Fibroblast of villous mesenchyme (primary cell): Measurements from ENCODE around the gene DIP2A. TPM values are rescaled to one million over a fixed set of nuclear protein-coding genes. Genes with fewer than 3 reads are reported as not detected.

Experiments used
- DNase-seq: peaks from one replicate; pipeline ENCODE4 v3.0.0-alpha.2; 2010; ENCODE audit warnings: low read depth
- H3K4me3 ChIP-seq: 2 replicates; pipeline ENCODE4 v1.5.1; 2011; ENCODE audit warnings: low read depth, mild to moderate bottlenecking, low read length
- total RNA-seq: library from RNA; depleted of rRNA; stranded (reverse); fragments of >200 nt; gene quantifications from 2 replicates; pipeline ENCODE4 v1.2.3, GENCODE V29; 2012
- TF ChIP-seq, protein P1 (sequence below): IDR thresholded peaks from 2 replicates; pipeline ENCODE4 v1.5.1; 2012; ENCODE audit warnings: low read depth, mild to moderate bottlenecking, low read length; ENCODE audit not compliant: insufficient read depth

DIP2A gene
- total RNA-seq, 1 donor, result 32.0 TPM

DNA sequence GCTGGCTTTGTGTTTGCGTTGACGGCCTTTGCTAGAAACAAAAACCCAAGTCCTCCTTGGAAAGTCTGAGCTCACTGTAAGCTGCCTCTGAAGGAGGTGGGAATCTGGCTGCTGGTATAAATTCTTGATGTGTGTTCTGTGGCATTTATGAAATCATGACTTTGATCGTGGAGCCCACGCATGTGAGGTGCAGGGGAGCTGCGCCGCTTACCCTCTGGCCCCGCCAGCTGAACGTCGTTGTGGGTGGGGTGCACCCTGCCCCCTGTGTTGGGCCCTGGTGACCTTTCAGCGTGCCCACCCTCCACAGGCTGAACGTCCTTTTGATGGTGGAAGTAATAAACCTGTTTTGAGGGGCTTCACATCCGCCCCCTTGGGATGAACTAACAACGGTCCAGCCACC lies 21.2 kb upstream of the DIP2A start:
- TF ChIP-seq, protein P1, sequence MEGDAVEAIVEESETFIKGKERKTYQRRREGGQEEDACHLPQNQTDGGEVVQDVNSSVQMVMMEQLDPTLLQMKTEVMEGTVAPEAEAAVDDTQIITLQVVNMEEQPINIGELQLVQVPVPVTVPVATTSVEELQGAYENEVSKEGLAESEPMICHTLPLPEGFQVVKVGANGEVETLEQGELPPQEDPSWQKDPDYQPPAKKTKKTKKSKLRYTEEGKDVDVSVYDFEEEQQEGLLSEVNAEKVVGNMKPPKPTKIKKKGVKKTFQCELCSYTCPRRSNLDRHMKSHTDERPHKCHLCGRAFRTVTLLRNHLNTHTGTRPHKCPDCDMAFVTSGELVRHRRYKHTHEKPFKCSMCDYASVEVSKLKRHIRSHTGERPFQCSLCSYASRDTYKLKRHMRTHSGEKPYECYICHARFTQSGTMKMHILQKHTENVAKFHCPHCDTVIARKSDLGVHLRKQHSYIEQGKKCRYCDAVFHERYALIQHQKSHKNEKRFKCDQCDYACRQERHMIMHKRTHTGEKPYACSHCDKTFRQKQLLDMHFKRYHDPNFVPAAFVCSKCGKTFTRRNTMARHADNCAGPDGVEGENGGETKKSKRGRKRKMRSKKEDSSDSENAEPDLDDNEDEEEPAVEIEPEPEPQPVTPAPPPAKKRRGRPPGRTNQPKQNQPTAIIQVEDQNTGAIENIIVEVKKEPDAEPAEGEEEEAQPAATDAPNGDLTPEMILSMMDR, result no peak
- no peak for DNase-seq
- H3K4me3 ChIP-seq, result no peak overlapping the region

DNA sequence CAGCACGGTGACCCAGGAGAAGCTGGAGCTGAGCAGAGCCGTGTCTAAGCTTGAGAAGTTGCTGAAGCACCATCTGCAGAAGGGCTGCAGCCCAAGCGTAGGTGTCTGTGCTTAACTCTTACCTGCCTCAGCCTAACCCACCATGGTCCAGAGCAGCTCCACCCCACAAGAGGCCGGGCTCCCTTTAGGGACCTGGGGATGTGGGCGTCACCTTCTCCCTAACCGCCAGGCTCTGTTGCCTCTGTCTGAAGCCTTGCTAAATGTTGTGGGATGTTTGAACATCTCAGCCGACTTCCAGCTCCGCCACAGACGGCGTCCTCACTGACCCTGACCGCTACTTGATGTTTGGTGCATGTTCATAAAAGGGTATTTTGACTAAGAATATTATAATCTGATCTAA lies 20.4 kb upstream of the DIP2A start:
- TF ChIP-seq, protein P1, result no peak
- no peak for DNase-seq
- no peak overlapping the region for H3K4me3 ChIP-seq

DNA sequence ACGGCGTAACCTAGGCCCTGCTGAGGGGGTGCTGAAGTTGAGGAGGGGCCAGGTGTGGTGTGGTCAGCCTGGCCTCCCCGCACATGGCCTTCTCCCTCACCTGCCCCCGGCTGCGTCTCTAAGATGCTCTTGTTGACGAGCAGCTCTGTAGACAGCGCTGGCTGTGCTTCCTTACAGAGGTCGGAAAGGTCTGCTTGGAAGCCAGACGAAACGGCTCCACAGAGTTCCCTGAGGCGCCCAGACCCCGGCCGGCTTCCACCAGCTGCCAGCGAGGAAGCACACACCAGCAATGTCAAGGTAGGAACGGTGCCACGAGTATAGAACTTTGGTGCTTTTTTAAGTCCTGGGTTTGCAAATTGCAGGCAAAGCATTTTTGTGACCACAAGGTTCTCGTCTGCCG lies 18.8 kb upstream of the DIP2A start:
- H3K4me3 ChIP-seq, result no peak overlapping the region
- DNase-seq, result no peak
- TF ChIP-seq, protein P1, result no peak

DNA sequence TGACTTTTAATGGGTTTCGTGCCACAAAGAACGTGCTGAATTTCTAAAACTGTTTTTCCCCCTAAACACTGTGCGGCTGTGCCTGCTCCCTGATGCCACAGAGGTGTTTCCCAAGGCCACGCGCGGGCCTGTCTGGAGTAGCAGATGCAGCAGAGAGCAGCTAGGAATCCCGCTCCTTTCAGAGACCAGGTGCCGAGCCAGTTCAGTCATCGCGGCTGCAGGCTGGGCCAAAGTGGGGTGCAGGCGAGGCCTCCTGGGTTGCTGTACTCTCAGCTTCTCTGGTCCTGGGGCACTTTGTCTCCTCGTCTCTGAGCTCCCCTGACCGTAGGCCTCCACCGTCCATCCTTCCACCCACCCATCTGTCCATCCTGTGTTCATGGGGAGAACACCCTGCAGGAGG lies 17.4 kb upstream of the DIP2A start:
- no peak overlapping the region for H3K4me3 ChIP-seq
- no peak for DNase-seq
- TF ChIP-seq, protein P1, result no peak

DNA sequence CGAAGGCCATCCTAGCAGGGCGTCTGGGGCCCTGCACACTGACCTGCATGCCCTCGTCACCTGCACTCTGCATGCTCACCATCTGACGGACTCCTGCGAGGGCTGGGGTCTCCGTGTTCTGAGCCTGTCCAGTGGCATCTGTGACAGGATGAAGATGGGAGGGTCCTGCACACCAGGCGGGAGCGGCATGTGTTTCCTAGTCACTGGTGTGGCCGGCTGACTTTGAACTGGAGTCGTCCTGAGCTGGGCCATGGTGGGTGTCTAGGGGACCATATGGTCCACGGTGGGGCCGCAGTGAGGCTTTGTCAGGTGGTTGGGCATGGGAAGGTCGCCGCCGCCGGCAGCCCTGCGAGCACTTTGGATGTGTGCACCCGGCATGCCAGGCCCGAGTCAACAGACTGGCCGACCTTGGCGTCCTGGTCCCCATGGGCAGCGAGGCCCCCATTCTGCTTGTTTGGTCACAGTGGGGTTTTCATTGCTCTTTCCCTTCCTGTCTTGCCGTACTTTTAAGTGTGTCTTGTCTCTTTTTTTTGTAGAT lies 16.7 kb upstream of the DIP2A start:
- no peak for DNase-seq
- H3K4me3 ChIP-seq, result no peak overlapping the region
- TF ChIP-seq, protein P1, result no peak

DNA sequence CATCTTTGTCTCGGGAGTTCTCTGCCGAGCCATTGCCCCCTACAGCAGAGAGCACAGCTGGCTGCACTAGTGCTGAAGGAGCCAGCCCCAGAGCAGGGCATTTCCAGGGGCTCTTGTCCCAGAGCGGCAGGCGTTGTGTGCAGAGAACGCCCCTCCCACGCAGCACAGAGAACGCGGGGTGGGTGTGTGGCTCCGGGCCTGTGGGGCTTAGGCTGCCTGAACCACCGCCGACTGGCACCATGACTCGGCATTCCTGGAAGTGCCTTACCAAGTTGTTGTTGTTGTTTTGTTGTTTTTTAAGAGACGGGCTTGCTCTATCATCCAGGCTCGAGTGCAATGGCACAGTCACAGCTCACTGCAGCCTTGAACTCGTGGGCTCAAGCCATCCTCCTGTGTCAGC lies 15.8 kb upstream of the DIP2A start:
- TF ChIP-seq, protein P1, result no peak
- no peak for DNase-seq
- no peak overlapping the region for H3K4me3 ChIP-seq

DNA sequence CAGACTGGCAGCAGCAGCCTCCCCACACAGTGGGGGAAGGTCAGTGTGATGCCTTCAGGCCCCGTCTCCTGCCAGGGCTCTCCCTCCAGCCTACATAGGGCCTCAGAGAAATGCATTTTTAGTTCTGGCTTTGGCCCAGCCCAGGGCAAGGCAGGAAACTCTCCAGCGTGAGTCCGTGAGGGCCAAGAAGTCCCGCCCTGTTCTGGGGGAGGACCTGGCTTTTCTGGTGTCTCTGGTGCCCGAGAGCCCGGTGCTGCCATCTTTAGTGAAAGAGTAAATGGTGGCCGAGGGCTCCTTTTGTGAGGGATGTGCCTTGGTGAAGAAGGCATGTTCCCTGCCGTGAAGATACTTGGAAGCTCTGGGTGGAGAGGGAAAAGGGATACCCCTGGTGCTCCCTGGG lies 14.8 kb upstream of the DIP2A start:
- DNase-seq, result no peak
- H3K4me3 ChIP-seq, result no peak overlapping the region
- TF ChIP-seq, protein P1, result no peak
